HG03457 (cell line): ENCODE results near the gene PRLR.

ENCODE experiments used
- ATAC-seq: cut with Tn5 transposase; IDR thresholded peaks from one replicate; pipeline ENCODE4 v1.9.1; 2021; ENCODE audit warnings: moderate number of reproducible peaks; ENCODE audit not compliant: unreplicated experiment

Gene PRLR

GRCh38 chr5:35009657-35010056, 220.6 kb downstream of the PRLR start:
- no peak for ATAC-seq

DNA sequence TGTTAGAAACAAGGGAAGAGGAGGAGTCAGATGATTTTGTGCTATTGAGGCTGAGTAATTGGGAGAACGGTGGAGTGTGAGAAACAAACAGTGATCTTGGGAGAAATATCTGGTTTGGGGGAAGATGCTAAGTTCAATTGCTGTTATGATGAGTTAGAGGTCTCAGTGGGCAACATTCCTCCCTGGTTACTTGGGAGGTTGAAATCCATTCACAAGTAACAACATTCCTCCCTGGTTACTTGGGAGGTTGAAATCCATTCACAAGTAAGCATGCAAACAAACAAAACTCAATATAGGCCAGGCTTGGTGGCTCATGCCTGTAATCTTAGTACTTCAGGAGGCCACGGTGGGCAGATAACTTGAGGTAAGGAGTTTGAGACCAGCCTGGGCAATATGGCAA, 221.3 kb downstream of the PRLR start:
- ATAC-seq, result no peak

DNA sequence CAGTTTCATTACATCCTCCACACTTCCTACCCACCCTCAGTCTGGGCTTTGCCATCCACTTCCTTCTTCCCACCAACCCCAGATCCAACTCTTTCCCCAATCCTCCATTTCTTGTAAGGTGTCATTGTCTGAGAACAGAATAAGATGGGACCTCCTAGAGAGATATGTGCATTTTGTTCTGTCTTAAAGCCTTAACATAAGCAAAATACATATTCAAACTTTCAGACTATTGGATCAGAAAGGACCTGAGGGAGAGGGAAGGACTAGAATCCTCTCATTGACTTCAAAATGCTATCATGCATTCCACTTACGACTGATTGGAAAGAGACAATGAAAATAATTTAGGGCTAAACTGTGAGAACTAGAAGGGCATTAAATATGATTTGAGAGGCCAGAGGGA, 225.5 kb downstream of the PRLR start:
- ATAC-seq, result no peak

- no peak for ATAC-seq
These were observed 226.1 kb downstream of the PRLR start for GRCh38 chr5:35004200-35004599.

DNA sequence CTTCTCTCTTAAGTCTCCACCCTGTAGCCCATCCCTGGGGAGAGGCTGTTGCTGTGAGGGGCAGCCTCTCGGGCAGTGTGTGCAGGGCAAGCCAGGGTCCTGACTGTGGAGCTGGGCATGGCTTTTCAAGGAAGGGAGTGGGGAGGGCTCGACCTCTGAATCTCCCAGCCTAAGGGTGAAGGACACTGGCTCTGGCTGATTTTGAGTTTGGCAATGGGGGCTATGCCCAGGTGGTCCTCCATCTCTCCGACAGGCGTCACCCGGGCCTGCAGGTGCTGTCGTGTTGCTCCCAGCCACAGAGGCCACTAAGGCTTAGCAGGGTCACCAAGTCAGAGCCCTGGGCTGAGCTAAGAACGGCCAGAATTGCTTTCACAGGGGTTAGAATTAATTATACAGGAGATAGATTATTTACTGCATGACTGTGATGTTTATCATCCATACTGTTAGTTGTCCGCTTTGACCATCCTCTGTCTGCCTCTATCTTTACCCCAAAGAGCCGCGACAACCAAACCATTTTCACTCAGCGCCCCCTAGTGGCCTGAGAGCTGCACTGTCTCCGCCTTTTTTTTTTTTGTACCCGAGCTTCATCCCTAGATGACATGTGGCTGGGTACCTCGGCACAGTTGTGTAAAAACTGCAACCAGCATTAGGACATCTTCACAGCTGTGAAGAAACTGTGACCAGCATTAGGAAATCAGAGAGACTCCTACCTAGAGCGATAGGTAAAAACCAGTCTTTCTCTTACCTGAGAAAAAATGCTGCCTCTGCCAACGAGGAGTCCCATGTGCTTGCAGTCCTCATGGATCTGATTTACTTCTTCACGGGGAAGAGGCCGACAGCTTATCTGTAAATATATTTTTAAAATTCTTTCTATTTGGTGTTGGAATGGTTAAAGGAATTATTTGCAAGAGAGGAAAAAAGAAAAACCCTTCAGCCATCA, 227.0 kb downstream of the PRLR start:
- ATAC-seq, result no peak

- ATAC-seq, result no peak
These were observed 227.8 kb downstream of the PRLR start for GRCh38 chr5:35002459-35002858.

DNA sequence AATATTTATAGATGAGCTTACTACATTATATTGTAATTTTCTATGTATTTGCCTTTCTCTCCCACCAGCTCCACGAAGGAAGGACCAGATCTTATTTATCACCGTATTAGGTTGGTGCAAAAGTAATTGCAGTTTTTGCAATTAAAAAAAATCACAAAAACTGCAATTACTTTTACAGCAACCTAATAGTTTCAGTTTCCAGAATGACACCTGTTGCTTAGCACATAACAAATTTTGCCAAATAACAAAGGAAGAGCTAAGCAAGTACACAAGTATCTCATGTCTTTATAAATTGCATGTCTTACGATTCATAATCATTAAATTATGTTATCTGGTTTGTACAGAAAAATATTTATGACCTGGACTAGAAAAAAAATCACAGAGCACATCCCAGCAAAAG, 228.4 kb downstream of the PRLR start:
- no peak for ATAC-seq
